CD14-positive monocyte (primary cell): Measurements from ENCODE around the gene PLIN1. TPM values are rescaled to one million over a fixed set of nuclear protein-coding genes. Genes with fewer than 3 reads are reported as not detected.

ENCODE experiments used
- DNase-seq, 3 donors: peaks; one replicate each; pipeline ENCODE4 v3.0.0-alpha.2; 2011 to 2022
- H2AFZ ChIP-seq: 2 replicates; pipeline ENCODE4 v1.6.0; 2012; ENCODE audit warnings: mild to moderate bottlenecking, low read depth, low read length, inconsistent platforms; ENCODE audit not compliant: insufficient read depth, poor library complexity, severe bottlenecking
- H3K27ac ChIP-seq, 2 donors: 1 replicate in 1 of 2; 2 replicates in 1 of 2; pipeline ENCODE4 v1.5.1; 2012 to 2013; ENCODE audit warnings: low read length in 2 of 2, control low read depth in 1 of 2, inconsistent platforms in 1 of 2, low read depth in 1 of 2, mild to moderate bottlenecking in 1 of 2
- H3K27me3 ChIP-seq, 2 donors: one replicate each; pipeline versions ENCODE4 v1.6.0 to v1.6.1; 2011 to 2013; ENCODE audit warnings: low read length in 2 of 2; ENCODE audit not compliant: control insufficient read depth in 2 of 2, insufficient read depth in 2 of 2
- H3K36me3 ChIP-seq, 2 donors: replicated peaks in 1 of 2; 1 replicate in 1 of 2; 2 replicates in 1 of 2; pipeline versions ENCODE4 v1.5.1 to v1.6.1; 2012 to 2013; ENCODE audit warnings: low read length in 2 of 2, control low read depth in 1 of 2, inconsistent platforms in 1 of 2, mild to moderate bottlenecking in 1 of 2; ENCODE audit not compliant: insufficient read depth in 2 of 2, control insufficient read depth in 1 of 2
- H3K4me1 ChIP-seq, 2 donors: 1 replicate in 1 of 2; 2 replicates in 1 of 2; pipeline versions ENCODE4 v1.5.1 to v1.6.1; 2012 to 2013; ENCODE audit warnings: low read length in 2 of 2, control low read depth in 1 of 2, inconsistent platforms in 1 of 2, mild to moderate bottlenecking in 1 of 2, moderate library complexity in 1 of 2; ENCODE audit not compliant: insufficient read depth in 2 of 2, control insufficient read depth in 1 of 2
- H3K4me2 ChIP-seq: replicated peaks from 2 replicates; pipeline ENCODE3; 2012; ENCODE audit warnings: low read length, moderate library complexity, mild to moderate bottlenecking; ENCODE audit not compliant: poor library complexity, severe bottlenecking; ENCODE audit errors: extremely low read depth
- H3K4me3 ChIP-seq, 3 experiments: fragments of 200-600 bp in 1 of 3; sonication (generic) in 1 of 3; replicated peaks in 1 of 3; 1 replicate in 2 of 3; 2 replicates in 1 of 3; pipeline ENCODE4 v1.5.1; 2011 to 2013; ENCODE audit warnings: low read length in 3 of 3, mild to moderate bottlenecking in 3 of 3, control low read depth in 2 of 3, low read depth in 2 of 3, inconsistent platforms in 1 of 3, moderate library complexity in 1 of 3
- H3K79me2 ChIP-seq: 2 replicates; pipeline ENCODE4 v1.6.0; 2012; ENCODE audit warnings: mild to moderate bottlenecking, control low read depth, inconsistent platforms, low read length, moderate library complexity; ENCODE audit not compliant: insufficient read depth
- H3K9ac ChIP-seq: 2 replicates; pipeline ENCODE4 v1.6.0; 2017; ENCODE audit warnings: low read length, mild to moderate bottlenecking; ENCODE audit not compliant: insufficient read depth, poor library complexity, severe bottlenecking
- H3K9me3 ChIP-seq, 2 donors: replicated peaks in 1 of 2; 1 replicate in 1 of 2; 2 replicates in 1 of 2; pipeline versions ENCODE4 v1.5.1 to v1.6.1; 2012 to 2013; ENCODE audit warnings: low read length in 2 of 2, control low read depth in 1 of 2; ENCODE audit not compliant: control insufficient read depth in 1 of 2, insufficient read depth in 1 of 2
- H4K20me1 ChIP-seq: 2 replicates; pipeline ENCODE4 v1.6.0; 2012; ENCODE audit warnings: mild to moderate bottlenecking, low read length, control low read depth, moderate library complexity; ENCODE audit not compliant: insufficient read depth
- H3K27ac Mint-ChIP-seq, 7 donors: one replicate each; pipeline ENCODE4 v1.8.0; 2020; ENCODE audit warnings: mild to moderate bottlenecking in 7 of 7, mixed read lengths in 7 of 7, moderate library complexity in 6 of 7, inconsistent platforms in 2 of 7
- H3K27me3 Mint-ChIP-seq, 3 donors: one replicate each; pipeline ENCODE4 v1.8.0; 2021 to 2022; ENCODE audit warnings: low read depth in 3 of 3, mild to moderate bottlenecking in 3 of 3, mixed read lengths in 3 of 3, moderate library complexity in 3 of 3, inconsistent platforms in 1 of 3
- H3K36me3 Mint-ChIP-seq, 2 donors: one replicate each; pipeline ENCODE4 v1.8.0; 2020; ENCODE audit warnings: mixed read lengths in 2 of 2, inconsistent platforms in 1 of 2, mild to moderate bottlenecking in 1 of 2
- H3K4me1 Mint-ChIP-seq: one replicate; pipeline ENCODE4 v1.8.0; 2020; ENCODE audit warnings: mild to moderate bottlenecking, mixed read lengths
- H3K4me3 Mint-ChIP-seq, 2 donors: one replicate each; pipeline ENCODE4 v1.8.0; 2020; ENCODE audit warnings: mild to moderate bottlenecking in 2 of 2, mixed read lengths in 2 of 2, moderate library complexity in 1 of 2
- H3K9me3 Mint-ChIP-seq, 7 donors: one replicate each; pipeline ENCODE4 v1.8.0; 2020 to 2022; ENCODE audit warnings: mixed read lengths in 7 of 7, mild to moderate bottlenecking in 6 of 7, moderate library complexity in 6 of 7, inconsistent platforms in 2 of 7
- CTCF ChIP-seq: fragments of 200-600 bp; IDR thresholded peaks from one replicate; pipeline ENCODE4 v1.8.0; 2022; ENCODE audit warnings: antibody characterized with exemption, mild to moderate bottlenecking
- WGBS: methylation state at CpG from one replicate; pipeline ENCODE4 v1.1.5; 2013; ENCODE audit warnings: missing lambda C conversion rate; ENCODE audit not compliant: insufficient coverage; 5-methylcytosine and 5-hydroxymethylcytosine counted together
- intact Hi-C, 2 donors: fragments of 100-400 bp; cut with micrococcal nuclease; formaldehyde crosslinking; loops; one replicate each; pipeline versions ENCODE4 v1.15.0 to v1.15.1; 2023
- polyA plus RNA-seq, 3 donors: library from polyadenylated mRNA; depleted of rRNA in 1 of 3; unstranded in 2 of 3; stranded (reverse) in 1 of 3; fragments of 300-500 nt in 2 of 3; fragments of >200 nt in 1 of 3; fragmentation: Illumina TruSeq in 2 of 3; gene quantifications; 1 replicate in 2 of 3; 2 replicates in 1 of 3; pipeline ENCODE4 v1.2.3, GENCODE V29; 2012 to 2021

Gene PLIN1
- polyA plus RNA-seq, 3 donors: 0.12 TPM; not detected in 2

GRCh38 chr15:89657686-89658200 lies 21.4 kb downstream of the PLIN1 start:
- Histone ChIP-seq H3K36me3 (no peaks in the 10 kb centered on the region), H3K4me2 (no peak overlapping the region), H4K20me1 (no peaks in the 10 kb centered on the region), H2AFZ (no peak overlapping the region), H3K27me3 (peaks cover 30 to 39% of the 10 kb centered on the region in 2 donors), H3K4me3 (no peak overlapping the region), H3K9ac (no peak overlapping the region), H3K9me3 (no peaks in the 10 kb centered on the region), H3K27ac (no peak overlapping the region), H3K79me2 (no peaks in the 10 kb centered on the region), H3K4me1 (peaks cover 7 to 14% of the 10 kb centered on the region in 2 donors)
- no peak for DNase-seq
- Mint-ChIP-seq H3K4me1 (peaks cover 16% of the 10 kb centered on the region), H3K36me3 (peaks cover 7 to 15% of the 10 kb centered on the region in 2 donors), H3K27ac (no peak overlapping the region), H3K4me3 (no peak overlapping the region), H3K9me3 (peaks cover 0 to 9% (median 7%) of the 10 kb centered on the region in 7 donors), H3K27me3 (peaks cover 28 to 53% (median 45%) of the 10 kb centered on the region in 3 donors)
- 86% methylated on average over 1 of the region's 5 CpGs for WGBS
- TF ChIP-seq CTCF: no peak
- intact Hi-C loops: no loop called here

GRCh38 chr15:89656116-89656815 lies 22.9 kb downstream of the PLIN1 start:
- WGBS: 89% methylated on average over 4 of the region's 7 CpGs
- Mint-ChIP-seq H3K4me1 (peaks cover 14% of the 10 kb centered on the region), H3K27me3 (peaks cover 28 to 55% (median 47%) of the 10 kb centered on the region in 3 donors)

More at GRCh38 chr15:89656116-89656815, 22.9 kb downstream of the PLIN1 start:
- peaks cover 0 to 9% (median 7%) of the 10 kb centered on the region in 7 donors for H3K9me3 Mint-ChIP-seq
- Histone ChIP-seq H3K4me1 (peaks cover 7 to 14% of the 10 kb centered on the region in 2 donors), H3K36me3 (no peaks in the 10 kb centered on the region), H3K27me3 (peaks cover 30 to 39% of the 10 kb centered on the region in 2 donors), H3K9me3 (no peaks in the 10 kb centered on the region), H3K4me3 (no peak overlapping the region), H3K27ac (no peak overlapping the region), H3K79me2 (no peaks in the 10 kb centered on the region), H3K4me2 (no peak overlapping the region), H3K9ac (no peak overlapping the region), H2AFZ (no peak overlapping the region), H4K20me1 (no peaks in the 10 kb centered on the region)
- TF ChIP-seq CTCF: no peak
- H3K36me3 Mint-ChIP-seq: peaks cover 7 to 15% of the 10 kb centered on the region in 2 donors
- intact Hi-C loops: no loop called here
- no peak for DNase-seq
- no peak overlapping the region for H3K27ac Mint-ChIP-seq
- peak overlapping the region in 1 of 2 donors; percentile 93 for H3K4me3 Mint-ChIP-seq
